GM11168 (cell line): ENCODE results near the gene GNB1L.

ENCODE experiments used
- in situ Hi-C: fragments of 300-500 bp; cut with MboI; formaldehyde crosslinking; loops from one replicate; pipeline ENCODE4 v1.12.0; 2022; ENCODE audit warnings: low sequenced_read_pairs; ENCODE audit not compliant: unreplicated experiment

The GNB1L gene

GRCh38 chr22:19756288-19757128 is 98.2 kb downstream of the GNB1L start:
- in situ Hi-C loops = no loop called here

DNA sequence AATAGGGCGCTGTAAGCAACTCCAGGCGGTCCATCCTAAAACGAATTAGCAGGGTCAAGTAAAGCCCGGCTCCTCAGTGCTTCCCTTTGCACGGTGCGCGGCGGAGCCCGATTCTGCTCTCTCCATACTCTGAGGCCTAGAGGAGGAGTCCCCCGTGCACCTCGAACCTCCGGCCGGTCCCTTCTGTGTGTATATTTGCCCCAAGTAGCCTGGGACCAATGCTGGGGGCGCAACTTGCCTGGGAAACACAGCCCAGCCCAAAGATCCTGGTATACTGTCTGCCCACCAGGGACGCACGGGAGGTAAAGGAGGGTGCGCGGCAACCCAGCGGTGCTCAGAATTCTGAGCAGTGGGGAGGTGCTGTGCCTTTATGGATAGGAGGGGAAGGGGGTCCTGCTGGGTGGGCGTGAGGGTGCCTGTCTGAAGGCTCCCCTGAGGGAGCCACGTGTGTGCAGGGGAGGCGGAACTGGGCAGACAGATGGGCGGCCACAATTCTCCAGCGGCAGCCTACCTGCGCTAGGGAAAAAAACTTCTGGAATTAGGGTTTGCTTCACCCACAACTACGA is 98.9 kb downstream of the GNB1L start:
- in situ Hi-C loops = no loop called here

- in situ Hi-C loops = no loop called here
Measured at GRCh38 chr22:19755145-19755710, 99.4 kb downstream of the GNB1L start.

GRCh38 chr22:19754701-19755144 is 100.0 kb downstream of the GNB1L start:
- in situ Hi-C loops = no loop called here

DNA sequence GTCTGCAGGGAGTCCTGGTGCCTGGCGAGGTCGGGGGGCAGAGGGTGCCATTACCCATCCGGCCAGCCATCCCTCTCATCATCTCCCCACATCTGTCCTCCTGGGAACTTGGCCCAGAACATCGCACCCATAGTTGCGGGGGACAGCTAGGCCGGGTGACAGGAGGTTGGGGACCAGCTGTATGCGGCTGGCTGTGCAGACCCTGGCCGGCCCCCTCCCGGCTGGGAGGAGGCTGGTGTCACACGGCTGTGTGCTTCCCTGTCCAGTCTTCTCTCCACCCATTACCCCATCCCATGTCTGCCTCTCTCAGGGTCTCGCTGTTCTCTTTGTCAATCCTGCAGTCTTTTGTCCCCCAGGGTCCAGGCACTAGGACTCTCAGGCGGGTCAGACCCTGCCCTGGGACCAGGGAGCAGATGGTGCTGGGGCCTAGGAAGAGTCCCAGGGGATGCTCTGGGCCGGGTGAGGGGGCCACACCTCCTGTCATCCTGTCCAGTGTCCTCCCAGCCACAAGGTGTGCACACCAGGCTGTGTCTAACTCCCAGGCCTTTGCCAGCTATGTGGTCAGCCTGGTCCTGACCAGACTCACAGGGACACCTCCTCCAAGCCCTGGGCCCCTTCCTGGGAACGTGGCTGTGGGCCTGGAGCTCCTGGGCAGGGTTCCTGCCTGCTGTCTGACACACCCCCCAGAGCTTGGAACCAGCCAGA is 100.5 kb downstream of the GNB1L start:
- in situ Hi-C loops = no loop called here

GRCh38 chr22:19753090-19753842 is 101.4 kb downstream of the GNB1L start:
- in situ Hi-C loops = no loop called here

DNA sequence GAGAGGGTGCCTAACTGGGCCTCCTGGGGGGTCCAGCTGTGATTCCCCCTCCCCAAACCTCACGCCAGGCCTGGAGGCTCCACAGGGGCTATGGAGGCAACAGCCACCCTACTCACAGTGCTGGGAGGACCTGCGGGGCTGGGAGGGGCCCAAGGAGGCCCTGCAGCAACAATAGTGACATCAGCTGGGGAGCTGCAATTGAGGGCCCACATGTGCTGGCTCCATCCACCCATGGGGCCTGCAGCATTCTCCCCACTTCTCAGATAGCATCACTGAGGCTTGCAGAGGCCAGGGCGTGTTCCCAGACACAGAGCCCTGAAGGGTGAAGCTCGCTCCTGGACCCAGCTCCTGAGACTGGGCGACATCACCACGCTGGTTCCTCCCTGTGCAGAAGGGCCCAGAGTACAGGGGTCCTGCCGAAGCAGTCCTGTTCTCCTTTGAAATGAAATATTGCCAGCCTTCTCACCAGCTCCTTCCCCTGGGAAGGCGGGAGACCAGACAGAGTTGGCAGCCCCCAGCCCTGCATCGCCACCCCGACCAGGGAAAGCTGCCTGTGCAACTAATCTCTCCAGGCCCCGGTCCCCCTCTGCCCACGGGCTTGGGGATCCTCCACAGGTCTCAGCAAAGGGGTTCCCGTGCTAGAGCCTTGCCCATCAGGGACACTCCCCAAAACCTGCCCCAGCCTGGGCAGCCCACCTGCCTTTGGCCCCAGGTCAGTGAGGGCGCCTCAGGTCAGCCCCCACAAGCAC is 103.0 kb downstream of the GNB1L start:
- in situ Hi-C loops = no loop called here

DNA sequence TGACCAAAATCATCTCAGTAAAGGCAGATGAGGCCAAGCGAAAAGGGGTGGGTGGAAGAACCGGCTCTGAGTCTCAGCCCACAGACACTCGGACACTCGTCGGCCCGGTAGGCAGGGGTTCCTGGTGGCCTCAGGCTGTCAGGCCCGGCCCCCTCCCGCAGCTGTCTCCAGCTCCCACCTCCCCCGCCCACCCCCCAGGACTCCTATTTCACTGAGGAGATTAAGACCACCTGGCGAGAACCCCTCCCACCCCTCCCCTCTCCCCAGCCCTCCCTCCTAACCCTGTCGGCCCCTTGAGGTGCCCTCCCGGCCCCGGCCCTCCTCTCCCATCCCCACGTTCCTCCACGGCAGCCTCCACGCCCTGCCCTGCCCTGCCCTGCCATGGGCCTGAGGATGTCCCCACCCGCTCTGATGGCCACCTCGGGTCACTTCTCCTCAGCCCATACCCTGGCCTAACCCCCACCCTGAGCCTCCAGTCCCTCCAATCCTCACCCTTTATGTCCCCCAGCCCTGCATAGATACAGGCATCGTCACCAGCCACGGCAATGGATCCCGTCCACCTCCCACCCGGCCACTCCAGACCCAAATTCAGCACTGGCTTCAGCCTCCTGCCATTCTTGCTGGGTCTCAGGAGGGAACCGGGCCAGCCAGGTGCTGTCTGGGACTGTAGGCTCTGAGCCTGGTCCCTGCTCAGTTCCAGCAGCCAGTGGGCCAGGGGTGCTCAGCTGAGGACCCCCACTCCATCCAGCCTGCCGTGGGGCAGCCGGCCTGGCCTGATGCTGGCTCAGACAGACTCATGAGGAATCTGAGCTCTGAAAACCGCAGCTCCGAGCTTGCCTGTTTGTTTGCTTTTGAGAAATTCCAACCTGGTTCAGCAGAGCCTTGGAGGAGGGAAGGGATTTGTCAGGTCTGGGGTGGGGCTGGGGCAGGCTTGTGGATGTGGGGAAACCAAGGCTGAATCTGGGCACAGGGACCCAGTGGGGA is 103.9 kb downstream of the GNB1L start:
- in situ Hi-C loops = no loop called here

DNA sequence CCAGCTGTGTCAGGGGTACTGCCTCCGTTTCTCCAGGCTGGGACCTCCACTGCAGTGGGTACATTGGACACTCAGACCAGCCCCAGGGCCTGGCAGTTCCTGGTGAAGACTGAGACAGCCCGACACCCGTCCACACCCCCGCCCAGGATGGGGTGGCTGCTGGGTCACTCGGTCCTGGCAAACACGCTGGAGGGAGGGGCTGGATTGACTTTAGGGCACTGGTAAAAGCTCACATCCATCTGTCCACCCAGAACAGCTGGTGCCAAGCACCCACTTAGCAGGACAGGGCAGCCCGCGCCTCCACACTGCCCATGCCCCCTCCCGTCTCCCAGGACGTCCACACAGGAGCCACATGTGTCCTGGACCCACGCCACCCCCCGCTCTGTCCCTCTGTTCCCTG is 104.8 kb downstream of the GNB1L start:
- in situ Hi-C loops = no loop called here

GRCh38 chr22:19748991-19749664 is 105.5 kb downstream of the GNB1L start:
- in situ Hi-C loops = no loop called here

GRCh38 chr22:19748139-19748538 is 106.5 kb downstream of the GNB1L start:
- in situ Hi-C loops = no loop called here

GRCh38 chr22:19747551-19747950 is 107.1 kb downstream of the GNB1L start:
- in situ Hi-C loops = no loop called here

DNA sequence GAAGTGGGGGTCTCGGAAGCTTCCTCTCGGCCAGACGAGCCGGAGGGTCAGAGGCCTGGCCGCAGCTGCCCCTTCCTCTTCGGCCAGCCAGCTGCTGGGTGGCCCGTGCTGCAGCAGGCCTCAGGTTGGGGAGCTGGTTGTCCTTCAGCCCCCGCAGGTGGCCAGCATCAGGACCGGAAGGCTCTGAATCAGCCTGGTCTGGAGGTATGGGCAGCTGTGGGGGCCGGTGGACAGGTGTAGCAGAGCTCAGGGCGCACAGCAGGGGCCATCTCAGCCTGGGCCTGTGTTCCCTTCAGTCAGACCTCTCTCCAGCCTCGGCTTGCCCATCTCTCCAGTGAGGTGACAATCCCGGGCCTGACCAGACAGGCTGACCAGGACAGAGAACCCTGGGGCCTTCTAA is 107.9 kb downstream of the GNB1L start:
- in situ Hi-C loops = no loop called here

- in situ Hi-C loops = no loop called here
Measured at GRCh38 chr22:19745155-19746101, 109.2 kb downstream of the GNB1L start.

DNA sequence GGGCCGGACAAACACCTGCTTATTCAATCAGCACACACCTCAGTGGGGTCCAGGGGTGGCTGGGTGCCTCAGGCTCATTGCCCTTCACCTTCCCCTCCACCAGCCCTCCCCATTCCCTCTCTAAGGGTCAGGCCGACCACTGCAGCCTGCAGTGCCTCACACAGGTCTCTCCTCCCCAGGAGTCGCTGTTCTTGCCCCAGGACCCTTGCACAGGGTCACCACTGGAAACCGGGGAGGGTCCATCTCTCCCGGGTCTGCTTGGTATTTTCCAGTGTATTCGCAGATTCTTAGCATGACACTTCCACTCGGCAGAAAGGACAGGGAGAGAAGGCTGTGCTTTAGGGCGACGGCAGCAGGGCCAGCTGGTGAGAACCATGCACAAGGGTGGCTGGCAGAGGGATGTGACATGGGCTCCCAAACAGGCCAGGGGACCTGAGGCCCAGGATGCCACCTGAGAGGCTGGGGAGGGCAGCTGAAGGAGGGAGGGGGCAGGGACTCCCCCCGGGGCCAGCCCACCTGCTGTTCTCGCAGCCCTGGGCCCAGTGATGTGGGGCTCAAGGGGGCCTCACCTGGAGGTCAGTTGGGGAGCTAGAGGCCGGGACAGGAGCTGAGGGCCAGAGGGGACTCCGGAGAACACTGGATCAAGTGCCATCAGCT is 110.2 kb downstream of the GNB1L start:
- in situ Hi-C loops = no loop called here

- in situ Hi-C loops = no loop called here
Measured at GRCh38 chr22:19743651-19744050, 111.0 kb downstream of the GNB1L start.
